ENCODE data around the gene SSX5.
"Not testable (repeated sequence)": the region's sequence is repeated elsewhere in the genome, so short reads cannot be mapped to it uniquely, and the experiment has no call there.

SSX5 gene

DNA sequence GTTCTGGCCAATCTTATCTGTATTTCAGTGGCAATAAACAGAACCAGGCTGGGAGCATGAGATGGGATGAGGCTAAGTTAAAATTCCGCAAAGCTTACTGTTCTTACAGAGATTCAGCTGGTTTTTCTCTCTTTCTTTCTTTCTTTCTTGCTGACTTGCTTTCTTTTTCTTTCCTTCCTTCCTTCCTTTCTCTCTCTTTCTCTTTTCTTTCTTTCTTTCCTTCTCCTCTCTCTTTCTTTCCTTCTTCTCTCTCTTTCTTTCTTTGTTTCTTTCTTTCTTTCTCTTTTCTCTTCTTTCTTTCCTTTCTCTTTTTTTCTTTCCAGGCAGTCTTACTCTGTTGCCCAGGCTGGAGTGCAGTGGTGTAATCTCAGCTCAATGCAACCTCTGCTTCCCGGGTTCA lies 41.8 kb downstream of the SSX5 start:
- TF ChIP-seq, protein P1, sequence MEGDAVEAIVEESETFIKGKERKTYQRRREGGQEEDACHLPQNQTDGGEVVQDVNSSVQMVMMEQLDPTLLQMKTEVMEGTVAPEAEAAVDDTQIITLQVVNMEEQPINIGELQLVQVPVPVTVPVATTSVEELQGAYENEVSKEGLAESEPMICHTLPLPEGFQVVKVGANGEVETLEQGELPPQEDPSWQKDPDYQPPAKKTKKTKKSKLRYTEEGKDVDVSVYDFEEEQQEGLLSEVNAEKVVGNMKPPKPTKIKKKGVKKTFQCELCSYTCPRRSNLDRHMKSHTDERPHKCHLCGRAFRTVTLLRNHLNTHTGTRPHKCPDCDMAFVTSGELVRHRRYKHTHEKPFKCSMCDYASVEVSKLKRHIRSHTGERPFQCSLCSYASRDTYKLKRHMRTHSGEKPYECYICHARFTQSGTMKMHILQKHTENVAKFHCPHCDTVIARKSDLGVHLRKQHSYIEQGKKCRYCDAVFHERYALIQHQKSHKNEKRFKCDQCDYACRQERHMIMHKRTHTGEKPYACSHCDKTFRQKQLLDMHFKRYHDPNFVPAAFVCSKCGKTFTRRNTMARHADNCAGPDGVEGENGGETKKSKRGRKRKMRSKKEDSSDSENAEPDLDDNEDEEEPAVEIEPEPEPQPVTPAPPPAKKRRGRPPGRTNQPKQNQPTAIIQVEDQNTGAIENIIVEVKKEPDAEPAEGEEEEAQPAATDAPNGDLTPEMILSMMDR (IDR thresholded peaks at IDR 0.05; ENCODE audit: insufficient read depth, low read depth, low read length, missing control alignments) = no peak
- no peak for DNase-seq (ENCODE audit: low read depth)

DNA sequence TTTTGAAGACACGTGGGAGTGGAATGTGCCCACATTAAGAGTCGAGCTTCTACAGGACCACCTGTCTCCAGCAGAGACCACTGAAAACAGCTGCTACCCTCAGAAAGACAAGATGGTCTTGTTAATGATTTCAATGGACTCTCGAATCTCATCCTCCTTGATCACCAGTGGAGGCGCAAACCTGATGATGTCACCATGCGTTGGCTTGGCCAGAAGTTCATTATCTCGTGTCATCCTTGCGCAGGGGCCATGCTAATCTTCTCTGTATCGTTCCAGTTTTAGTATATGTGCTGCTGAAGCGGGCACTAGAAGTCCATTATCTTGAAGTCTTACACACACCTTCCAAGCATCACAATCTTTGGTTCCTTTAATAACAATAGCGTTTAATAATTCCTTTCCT lies 42.8 kb downstream of the SSX5 start:
- TF ChIP-seq, protein P1 (IDR thresholded peaks at IDR 0.05; ENCODE audit: insufficient read depth, low read depth, low read length, missing control alignments) = no peak
- no peak for DNase-seq (ENCODE audit: low read depth)
- no peak overlapping the region for H3K4me3 ChIP-seq (ENCODE audit: low read depth, low read length)

More for the DNA sequence above, 41.8 kb downstream of the SSX5 start:
- H3K4me3 ChIP-seq (ENCODE audit: low read depth, low read length) = no peak overlapping the region

DNA sequence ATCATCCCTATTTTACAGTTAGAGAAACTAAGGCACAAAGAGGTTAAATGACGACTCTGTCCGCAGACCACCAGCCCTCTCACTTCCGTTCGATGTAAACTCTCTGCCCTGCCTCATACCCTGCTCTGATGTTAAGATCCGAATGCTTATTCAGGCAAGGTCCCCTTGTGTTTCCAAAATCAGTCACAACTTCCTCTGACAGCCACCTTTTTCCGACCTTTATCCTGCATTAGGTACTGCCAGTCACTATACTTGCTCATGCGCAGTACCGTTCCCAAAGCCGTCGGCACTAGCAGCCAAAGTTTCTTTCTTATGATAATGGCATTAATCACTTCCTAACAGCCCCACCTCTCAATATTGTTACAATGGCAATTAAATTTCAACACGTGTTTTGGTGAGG lies 53.9 kb downstream of the SSX5 start:
- not testable (repeated sequence) for H3K4me3 ChIP-seq (ENCODE audit: low read depth, low read length); DNase-seq (ENCODE audit: low read depth)

DNA sequence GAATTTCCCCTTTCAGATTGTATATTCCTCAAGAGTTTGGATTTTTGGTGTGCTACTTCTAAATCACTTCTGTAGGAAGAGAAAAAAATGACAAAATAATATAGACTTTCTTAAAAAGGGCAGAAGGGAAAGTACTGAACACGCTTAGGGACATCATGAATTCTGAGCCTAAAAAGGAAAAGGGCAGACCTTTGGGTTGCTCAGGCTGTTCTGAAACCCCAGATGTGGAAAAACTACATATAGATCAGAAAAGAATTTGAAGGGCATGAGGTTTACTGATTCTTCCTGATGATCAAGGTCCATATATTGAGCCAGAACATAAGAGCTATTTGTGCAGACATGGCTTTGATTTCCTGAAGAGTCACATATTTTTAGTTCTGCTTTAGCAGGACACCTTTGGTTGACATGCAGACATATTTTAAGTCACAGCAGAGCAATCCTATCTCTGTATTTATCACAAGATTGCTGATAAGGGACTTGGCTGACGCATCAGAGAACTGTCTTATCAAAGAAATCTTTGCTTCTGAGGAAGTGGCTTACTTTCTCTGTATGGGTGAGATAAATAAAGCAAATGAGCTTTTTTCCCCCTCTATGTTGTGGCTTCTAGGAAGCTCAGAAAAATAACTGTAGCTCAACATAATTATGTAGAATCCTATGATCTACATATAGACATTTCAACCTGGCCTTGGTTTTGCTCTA lies 54.6 kb downstream of the SSX5 start:
- DNase-seq (ENCODE audit: low read depth); H3K4me3 ChIP-seq (ENCODE audit: low read depth, low read length): not testable (repeated sequence)

DNA sequence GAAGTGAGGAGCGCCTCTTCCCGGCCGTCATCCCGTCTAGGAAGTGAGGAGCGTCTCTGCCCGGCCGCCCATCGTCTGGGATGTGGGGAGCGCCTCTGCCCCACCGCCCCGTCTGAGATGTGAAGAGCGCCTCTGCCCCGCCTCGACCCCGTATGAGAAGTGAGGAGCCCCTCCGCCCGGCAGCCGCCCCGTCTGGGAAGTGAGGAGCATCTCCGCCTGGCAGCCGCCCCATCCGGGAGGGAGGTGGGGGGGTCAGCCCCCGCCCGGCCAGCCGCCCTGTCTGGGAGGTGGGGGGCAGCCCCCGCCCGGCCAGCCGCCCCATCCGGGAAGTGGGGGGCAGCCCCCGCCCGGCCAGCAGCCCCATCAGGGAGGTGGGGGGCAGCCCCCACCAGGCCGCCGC lies 57.5 kb downstream of the SSX5 start:
- not testable (repeated sequence) for DNase-seq (ENCODE audit: low read depth); H3K4me3 ChIP-seq (ENCODE audit: low read depth, low read length)
